NCI-H1048 (cell line): ENCODE results near the gene GATAD2B.

ENCODE experiments used
- DNase-seq: peaks from one replicate; lab custom pipeline; 2025; lab: John Stamatoyannopoulos, UW

Gene GATAD2B

DNA sequence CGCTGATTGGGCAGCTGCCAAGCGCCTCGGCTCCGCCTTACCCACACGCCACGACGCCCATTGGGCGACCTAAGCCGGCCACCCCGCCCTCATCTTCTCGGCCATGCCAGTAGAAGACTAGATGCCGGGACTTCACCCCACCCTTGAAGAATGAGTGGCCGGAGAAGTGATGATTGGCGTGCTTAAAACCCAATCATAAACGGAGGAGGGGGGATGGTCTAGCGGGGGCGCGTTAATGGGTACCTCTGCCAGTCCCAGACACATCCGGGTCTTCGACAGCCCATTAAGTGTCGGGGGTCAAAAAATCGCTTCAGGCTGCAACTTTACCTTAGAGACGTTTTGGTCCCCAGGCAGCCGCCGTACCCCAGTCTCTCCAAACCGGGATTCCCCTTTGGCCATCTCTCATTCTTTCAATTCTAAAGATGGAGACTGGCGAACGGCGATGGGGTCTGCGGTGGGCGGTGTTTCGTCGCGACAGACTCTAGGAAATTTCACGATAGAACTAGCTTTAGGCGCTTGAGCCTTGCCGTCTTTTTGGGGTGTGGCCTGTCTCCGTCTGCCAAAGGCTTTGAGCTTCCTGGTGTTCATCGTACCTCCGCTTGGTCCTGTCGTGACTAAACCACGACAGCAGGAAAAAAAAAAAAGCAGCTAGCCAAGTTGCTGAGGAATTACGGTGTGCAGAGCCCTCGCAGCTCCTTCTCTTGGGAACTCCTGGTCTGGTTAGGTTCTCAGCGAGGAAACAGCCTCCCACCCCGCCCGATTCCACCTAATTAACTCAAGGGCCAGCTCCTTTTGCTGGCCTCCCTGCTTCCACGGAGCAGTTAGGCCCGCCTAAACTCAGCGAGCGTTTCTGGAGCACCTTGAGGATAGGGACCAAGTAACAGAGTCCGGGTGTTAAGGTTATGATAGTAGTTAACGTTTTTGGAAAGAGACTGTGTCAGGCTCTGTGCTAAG, at the start of gene GATAD2B:
TSS of gene GATAD2B (minus strand) at position 1 of the 954 bp plus-strand sequence. CDS start 94,625 bp downstream, outside the sequence.
- peak; percentile 100 for DNase-seq

GRCh38 chr1:153970346-153970745, 47.6 kb upstream of the GATAD2B start:
- no peak for DNase-seq

DNA sequence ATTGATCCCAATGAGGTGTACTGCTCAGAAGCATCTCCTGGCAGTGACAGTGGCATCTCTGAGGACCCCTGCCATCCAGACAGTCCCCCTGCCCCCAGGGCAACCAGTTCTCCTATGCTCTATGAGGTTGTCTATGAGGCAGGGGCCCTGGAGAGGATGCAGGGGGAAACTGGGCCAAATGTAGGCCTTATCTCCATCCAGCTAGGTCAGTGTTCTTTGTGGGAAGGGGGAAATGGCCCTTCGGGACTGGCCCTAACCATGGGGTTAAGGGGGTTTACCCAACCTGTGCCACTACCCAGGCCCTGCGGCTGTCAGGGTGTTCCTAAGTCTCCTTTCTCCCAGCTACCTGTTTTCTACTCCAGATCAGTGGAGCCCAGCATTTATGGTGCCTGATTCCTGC, 46.2 kb upstream of the GATAD2B start:
- DNase-seq, result no peak

DNA sequence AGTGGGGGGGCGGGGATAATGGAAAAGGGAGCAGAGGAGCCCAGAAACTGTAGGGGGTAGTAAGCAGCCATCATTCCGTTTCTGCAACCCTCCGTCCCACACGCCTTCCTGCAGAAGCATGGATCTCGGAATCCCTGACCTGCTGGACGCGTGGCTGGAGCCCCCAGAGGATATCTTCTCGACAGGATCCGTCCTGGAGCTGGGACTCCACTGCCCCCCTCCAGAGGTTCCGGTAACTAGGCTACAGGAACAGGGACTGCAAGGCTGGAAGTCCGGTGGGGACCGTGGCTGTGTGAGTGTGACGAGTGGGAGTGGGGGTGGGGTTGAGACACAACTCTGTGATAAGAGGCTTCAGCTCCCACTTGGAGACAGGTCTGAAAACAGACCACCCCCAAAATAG, 45.6 kb upstream of the GATAD2B start:
- no peak for DNase-seq

DNA sequence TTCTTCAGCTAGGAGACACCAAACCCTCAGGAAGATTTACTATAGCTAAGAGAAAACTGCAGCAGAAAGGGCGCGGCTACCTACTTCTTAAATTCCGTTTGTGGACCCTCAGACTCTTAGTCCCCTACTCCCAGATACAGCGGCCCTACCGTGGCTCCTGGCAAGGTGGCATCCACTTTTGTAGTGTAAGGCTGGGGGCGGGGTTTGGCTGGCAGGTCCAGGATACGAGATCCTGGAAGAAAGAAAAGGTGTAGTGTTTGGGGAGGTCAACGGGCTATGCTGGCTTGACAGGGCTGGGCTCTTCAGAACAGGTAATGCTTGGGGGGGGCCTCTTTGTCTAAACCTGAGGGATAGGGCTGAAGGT, 45.2 kb upstream of the GATAD2B start:
- no peak for DNase-seq

- peak; percentile 97 for DNase-seq
Observed at GRCh38 chr1:153967107-153967999, 44.6 kb upstream of the GATAD2B start, which contains the start of gene CREB3L4. Gene CREB3L4, plus strand, starts transcription at chr1:153967902. Its CDS starts 624 bp downstream, at chr1:153968526.

DNA sequence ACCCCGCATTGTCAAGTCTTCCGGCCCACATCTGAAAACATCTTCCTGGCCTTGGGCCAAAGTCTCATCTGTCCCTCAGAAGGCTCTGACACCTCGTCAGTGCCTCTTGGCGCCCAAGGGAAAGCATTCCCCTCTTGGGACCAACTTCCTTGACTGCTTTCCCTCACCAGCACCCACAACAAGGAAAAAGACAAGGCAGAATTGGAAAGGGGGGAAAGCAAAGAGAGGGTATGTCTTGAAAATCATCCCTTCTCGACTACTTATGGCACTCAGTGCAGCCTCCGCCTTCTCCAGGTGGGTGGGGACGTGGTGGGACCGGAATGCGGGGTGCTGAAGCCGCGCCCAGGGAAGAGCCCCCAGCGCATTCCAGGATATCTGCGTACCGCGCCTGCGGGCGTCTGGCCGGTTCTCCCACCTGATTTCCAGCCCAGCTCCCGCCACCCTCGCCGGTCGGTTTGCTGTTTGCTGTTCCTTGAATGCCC, 41.1 kb upstream of the GATAD2B start:
- peak; percentile 42 for DNase-seq

DNA sequence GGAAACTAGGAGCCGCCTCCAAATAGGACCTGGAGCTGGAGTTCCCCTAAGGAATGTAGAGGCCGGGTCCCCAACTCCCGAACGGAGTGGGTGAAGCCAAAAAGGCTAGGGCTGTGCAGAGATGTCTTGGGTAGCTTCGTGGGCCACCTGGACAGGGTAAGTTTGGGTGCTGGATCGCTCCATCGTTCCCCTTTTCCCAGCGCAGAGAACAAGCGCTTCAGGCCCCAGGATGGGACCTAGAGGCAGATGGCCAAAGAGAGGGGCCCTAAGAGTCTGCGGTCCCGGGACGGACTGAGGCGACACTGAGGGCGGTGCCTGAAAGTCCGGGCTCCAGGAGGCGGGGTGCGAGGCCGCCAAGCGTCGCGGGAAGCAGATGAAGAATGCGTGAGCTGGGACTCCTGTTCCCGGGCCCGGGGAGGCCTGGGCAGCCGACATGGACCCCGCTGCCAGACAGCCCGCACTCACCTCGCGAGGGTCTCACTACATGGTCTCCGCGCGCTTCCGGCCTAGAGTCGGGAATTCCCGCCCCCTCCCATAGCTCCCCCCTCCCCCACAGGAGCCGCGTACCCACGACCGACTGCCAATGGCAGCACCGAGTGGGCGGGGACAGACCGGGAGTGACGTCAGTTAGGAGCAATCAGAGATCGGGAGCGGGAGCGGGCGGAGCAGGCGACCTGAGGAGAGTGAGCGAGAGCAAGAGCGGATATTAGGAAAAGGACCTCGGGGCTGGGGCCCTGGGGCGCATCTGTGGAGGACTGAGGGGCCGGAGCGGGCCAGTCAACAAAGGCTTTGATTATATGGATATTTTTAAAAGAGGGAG, 40.5 kb upstream of the GATAD2B start, which contains the start of gene SLC39A1:
TSS of gene SLC39A1 (minus strand) at position 508 of the 820 bp plus-strand sequence. CDS start 822 bp downstream, outside the sequence.
- peak; percentile 99 for DNase-seq

DNA sequence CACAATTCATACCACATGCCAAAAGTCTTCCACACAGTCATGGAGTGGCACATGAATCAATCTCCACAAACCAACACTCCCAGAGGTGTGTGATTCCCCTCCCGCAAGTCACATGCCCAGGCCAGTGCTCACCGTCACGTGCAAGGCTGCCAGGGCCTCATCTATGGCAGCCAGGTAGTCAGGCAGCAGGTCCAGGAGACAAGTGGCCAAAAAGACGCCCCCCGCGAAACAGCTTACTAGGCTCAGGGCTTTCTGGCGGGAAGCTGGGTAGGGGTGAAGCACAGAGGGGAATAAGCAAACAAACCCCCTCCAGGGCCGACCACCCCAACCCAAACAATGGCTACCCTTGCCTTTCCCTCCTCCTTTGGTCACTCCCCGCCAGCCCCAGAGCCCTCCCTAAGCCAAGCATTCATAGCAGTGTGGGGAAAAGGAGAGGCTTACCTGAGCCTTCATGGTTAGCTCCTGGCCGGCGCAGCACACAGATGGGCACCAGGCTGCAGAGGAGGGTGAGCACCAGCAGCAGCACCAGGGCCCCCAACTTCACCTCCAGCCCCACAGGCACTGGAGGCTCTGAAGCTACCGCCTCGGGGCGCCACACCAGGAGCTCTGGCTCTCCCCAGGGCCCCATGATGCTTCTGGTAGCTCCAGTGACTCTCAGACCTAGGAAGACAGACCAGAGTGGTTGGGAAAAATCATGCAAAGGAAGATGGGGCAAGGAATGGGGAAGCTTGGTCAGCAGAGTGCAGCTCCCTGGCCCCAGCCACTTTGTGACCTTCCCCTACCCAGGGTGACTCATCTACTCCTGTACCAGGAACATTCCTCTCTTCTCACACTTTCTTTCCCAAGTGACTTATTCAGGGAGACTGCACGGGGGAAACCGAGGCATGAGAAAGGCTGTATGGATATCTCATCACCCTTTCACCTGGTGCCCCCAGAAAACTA, 39.6 kb upstream of the GATAD2B start:
- no peak for DNase-seq

DNA sequence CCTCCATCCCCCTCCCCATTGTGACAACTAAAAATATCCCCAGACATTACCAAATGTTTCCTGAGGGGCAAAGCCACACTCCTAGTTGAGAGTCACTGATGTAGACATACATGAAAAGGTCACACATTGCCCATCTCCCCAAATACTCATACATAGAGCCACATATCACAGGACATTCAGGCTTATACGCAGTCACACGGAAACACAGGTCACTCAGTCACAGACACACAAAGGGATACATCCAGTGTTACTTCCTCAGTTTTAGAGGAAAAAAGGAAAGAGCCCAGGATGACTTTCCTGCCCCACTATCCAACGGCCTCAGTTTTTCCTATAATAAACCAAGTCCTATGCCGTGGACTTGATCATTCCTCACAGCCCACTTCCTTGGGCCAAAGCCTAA, 38.6 kb upstream of the GATAD2B start:
- DNase-seq, result no peak

- no peak for DNase-seq
Observed at GRCh38 chr1:153960206-153960605, 37.4 kb upstream of the GATAD2B start.

DNA sequence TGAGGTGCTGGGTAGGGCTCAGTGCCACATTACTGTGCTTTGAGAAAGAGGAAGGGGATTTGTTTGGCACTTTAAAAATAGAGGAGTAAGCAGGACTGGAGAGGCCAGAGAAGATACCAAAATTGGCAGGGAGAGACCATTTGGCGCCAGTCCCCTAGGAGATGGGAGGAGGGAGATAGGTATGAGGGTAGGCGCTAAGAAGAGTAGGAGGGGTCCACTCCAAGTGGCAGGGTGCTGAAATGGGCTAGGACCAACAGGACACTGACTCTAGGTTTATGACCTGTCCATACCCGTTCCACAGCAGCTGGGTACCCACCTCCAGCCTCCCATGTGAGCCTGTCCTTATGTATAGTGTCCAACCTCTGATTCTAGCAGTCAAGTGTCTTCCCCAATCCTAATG, 36.7 kb upstream of the GATAD2B start:
- no peak for DNase-seq

DNA sequence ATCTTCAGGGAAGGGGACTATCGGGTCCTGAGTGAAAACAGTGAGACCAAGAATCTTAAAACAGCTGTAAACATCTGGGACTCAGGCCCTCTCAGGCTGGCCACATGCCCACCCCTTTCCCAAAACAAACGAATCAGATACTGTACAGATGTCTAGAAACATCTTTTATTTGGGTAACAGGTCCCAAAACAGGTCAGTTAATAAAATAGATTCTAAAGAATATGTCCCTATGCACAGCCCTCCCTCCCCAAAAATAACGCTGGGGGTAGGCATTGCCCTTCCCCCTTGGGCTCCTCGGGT, 36.1 kb upstream of the GATAD2B start:
- DNase-seq, result no peak

DNA sequence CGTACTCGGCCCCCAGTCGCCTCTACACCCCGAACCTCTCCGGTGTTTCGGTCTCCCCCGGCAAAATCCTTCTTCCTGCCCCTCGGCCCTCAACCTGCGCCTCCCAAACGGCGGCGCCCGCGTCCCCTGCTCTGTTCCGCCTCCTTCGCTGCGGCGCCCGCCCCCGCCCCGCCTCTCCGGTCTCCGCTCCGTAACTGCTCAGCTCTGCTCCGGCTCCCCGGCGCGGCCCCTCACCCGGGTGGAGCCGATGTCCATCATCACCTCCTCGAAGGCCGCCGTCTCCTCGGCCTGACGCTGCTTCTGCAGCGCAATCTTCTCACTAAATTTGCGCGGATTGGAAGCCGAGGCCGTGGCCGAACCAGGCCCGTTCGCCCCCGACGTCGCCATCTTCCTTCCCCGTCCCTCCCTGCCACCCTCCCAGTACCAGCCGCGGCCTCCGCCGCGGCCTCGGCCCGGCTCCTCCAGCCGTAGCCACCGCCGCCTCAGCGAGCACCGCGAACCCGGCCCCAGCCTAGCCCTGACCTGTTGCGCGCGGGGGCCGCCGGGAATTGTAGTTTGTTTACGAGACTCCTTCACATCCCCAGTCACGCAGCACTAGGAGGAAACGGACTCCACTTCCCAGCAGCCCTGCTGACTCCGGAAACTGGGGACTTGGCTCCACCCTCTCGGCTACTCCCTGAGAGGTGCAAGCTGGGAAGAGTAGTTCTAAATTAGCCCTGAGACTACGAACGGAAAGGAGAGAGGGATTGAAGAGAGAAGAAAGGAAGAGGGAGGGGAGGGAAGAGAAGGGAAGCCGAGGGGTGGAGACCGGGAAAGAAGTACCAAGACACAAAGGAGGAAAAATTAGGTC, 35.6 kb upstream of the GATAD2B start, which contains the start of gene CRTC2:
TSS of gene CRTC2 (minus strand) at position 502 of the 850 bp plus-strand sequence. CDS start at position 387, 115 bp downstream.
- DNase-seq, result peak; percentile 99

DNA sequence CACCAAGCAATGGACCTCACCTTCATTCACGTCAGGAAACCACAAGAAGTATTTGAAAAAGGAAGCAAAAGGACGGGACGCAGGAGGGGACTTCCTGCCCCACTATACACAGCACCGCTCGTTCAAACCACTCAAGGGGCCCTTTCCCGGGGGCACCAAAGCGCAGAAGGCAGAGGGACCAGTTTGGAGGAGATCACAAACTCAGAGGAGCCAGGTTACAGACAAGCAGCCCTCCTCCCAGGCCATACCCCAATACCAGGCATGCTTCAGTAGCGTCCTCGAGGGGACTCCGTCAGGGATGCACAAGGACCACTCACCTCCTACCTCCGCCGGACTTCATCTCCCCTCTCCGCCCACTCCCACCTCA, 35.0 kb upstream of the GATAD2B start:
- no peak for DNase-seq

DNA sequence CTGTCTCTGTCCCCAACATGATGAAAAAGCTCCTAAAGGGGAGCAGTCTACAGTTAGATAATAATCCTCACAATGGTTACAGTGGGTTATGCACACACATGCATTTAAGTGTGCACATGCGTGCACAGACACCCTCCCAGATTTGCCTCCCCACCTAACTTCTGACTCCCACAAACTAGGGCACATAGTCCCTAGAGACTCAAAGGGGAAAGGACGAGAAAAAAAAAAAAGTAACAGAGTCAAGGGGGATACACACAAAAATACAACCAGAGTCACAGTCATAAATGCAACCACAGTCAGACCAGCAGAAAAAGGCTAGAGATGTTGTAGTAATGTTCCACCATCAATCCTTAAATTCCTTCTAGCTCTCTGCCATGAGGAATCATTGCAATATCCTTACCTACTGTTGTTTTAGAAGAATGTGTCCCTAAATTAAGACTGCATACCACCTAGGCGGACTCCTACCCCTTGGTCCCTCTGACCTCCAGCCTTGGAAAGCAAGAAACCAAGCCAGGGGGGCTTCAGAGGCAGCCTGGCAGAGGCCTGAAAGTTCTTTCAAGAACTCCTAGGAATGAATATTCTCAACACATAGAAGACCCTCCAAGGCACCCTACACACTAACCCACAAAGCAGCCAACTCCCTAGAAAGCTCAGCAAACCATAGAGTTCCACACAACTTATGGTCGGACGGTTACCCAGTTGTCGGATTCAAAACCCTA, 34.4 kb upstream of the GATAD2B start:
- DNase-seq, result no peak

GRCh38 chr1:153954826-153955225, 32.1 kb upstream of the GATAD2B start:
- no peak for DNase-seq

DNA sequence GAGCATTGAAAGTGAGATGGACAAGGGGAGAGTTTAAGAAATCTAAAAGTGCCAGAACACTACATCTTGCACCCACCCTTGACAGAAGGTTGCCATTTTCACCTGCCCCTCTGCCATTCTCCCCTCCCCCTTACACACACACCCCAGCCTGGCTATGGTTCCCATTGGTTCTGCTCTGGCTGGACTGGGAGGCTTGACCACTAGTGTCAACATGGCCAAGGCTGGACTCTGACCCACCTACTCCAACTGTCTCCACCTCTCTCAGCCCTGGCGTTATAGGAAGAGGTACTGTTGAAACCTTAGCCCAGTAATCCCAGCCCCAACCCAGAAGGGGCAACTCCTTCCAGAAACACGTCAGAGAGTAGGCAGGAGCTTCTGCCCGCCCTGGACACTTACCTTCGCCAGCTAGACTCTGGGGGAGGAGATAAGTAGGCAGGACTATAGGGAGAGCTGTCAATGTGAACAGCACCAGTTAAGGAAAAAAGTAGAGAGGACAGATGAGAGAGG, 31.1 kb upstream of the GATAD2B start:
- no peak for DNase-seq

GRCh38 chr1:153951801-153952200, 29.0 kb upstream of the GATAD2B start:
- no peak for DNase-seq
